Activated gamma-delta T cell treated with Interleukin-2 at 50 U/mL for 16 hours (primary cell): ENCODE results near the gene FBXO28.
A peak's percentile ranks its signal among the peaks of the same experiment; 100 is the strongest.
"Not testable (repeated sequence)": the region's sequence is repeated elsewhere in the genome, so short reads cannot be mapped to it uniquely, and the experiment has no call there.

ENCODE experiments used
- DNase-seq: peaks from one replicate; pipeline ENCODE4 v3.0.0-alpha.2; 2020

Gene FBXO28

GRCh38 chr1:224192082-224192788, 78.3 kb downstream of the FBXO28 start:
- no peak for DNase-seq

- DNase-seq, result no peak
Observed at GRCh38 chr1:224193319-224193966, 79.5 kb downstream of the FBXO28 start.

- no peak for DNase-seq
Observed at GRCh38 chr1:224196813-224197600, 83.1 kb downstream of the FBXO28 start.

GRCh38 chr1:224198572-224198971, 84.7 kb downstream of the FBXO28 start:
- DNase-seq, result no peak

GRCh38 chr1:224199679-224200078, 85.8 kb downstream of the FBXO28 start:
- DNase-seq, result no peak

GRCh38 chr1:224201383-224201782, 87.5 kb downstream of the FBXO28 start:
- DNase-seq, result no peak

GRCh38 chr1:224201853-224202252, 87.9 kb downstream of the FBXO28 start:
- DNase-seq, result no peak

GRCh38 chr1:224203243-224204016, 89.5 kb downstream of the FBXO28 start:
- no peak for DNase-seq

- DNase-seq, result peak; percentile 11
Observed at GRCh38 chr1:224205438-224205840, 91.5 kb downstream of the FBXO28 start.

- not testable (repeated sequence) for DNase-seq
Observed at GRCh38 chr1:224205931-224206538, 92.1 kb downstream of the FBXO28 start.

- DNase-seq, result no peak
Observed at GRCh38 chr1:224211206-224211962, 97.5 kb downstream of the FBXO28 start.
